T1000 (cell line): ENCODE measurements around the gene BCR.

Experiments
- DNase-seq: peaks from one replicate; lab custom pipeline; 2025; ENCODE audit warnings: mixed read lengths; lab: John Stamatoyannopoulos, UW

Gene BCR

DNA sequence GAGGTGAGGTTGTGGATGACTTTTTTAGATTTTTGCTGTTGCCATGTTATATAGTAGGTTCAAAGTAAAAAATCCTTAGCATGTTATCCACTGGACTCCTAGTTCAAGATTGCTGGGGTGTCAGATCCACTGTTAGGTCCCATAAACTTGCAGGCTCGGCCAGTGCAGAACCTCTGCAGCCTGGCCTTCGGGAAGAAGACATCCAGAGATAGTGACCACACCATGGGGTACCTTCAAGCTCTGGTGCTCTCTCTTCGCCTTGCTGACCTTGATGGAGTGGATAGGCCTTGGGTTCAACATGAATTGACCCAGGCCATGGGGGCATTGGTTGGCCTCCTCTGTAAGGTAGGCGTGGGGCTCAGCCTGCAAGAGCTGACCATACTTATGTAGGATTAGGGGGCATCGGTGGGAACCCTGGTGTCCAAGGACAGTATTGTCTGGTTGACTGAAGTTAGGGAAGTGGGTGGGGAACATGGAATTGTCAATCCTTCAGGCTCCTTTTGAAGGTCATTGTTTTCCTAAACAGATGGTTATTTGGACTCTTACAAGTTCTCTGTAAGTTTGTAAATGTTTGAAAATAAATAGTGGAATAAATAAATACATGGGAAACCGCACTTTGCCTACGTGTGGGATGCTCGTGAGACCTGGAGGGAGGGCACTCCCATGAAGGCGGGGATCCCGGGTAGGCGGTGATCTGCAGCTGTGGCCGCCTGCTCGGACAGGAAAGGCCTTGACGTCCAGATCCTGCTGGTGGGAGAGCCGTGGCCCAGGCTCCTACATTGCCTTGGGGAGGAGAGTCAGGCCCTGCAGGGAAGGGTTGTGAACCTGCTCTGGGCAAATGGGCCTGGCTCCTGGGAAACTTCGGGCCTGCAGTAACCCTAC, 37.1 kb downstream of the BCR start:
- no peak for DNase-seq

DNA sequence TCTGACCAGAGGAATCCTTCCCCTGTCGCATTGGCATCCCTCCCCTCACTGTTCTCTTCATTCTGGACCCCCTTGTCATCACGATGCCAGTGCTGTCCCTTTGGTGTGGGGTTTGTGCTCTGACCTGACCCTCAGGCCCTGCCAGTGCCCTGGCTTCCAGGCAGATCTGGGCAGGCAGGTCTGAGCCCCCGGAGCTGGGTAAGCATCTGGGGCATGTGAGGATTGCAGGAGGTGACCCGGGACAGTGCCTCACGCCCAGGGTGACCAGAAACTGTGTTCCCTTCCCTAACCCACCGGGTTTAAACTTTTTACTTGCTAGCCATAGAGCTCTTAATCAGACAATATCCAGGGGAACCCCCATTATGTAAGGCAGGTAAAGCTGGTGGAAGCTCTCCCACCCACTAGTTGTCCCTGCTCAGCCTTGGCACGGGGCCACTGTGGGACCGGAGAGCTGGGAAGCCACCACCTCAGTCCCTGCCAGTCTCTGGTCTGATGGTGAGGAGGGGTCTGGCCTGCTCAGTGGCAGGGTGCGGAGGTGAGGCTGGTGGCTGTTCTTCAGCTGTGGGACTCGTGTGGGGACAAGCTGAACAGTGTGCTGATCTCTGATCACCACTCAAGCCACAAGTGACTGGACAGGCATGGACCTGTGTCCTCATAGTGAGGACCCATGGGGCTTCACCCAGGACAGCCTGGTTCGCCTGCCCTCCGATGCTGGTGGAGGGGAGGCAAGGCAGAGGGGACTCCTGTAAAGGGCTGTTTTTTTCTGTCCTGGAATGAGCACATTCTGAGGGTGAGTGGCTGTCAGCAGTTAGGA, 38.0 kb downstream of the BCR start:
- DNase-seq = no peak

DNA sequence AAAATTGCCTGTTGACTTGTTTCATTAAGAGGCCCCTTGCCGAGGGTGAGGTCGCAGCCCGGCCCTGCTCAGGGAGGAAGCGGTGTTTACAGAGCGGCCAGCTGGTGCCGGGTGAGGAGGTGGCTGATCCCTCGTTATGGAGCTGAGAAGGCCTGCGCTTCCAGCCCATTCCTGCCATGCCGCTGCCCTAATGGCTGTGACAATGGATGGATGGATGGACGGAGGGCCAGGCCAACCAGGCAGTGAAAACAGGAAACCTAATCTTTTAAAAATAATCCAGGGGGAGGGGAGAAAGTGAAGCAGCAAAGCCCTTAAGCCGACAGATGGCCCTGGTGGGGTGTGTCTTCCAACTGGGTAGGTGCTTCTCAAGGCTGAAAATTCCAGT, 38.5 kb downstream of the BCR start:
- no peak for DNase-seq

DNA sequence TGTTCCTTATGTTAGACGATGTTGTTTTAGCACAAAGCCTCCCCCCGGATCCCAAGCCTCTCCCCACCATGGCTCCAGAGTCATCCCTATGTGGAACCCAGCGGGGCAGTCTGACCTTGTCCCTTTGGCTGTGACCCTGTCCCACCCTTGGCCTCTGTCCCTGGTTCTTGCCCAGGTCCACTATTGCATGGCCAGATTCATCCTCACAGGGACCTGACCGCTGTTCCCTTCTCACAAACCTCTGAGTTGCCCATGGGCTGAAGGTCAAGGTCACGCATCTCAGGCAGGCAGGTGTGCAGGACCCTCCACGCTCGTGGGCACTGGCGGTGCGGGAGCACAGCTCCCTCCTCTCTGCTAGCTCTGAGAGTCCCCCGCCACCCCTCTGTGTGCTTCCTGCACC, 39.0 kb downstream of the BCR start:
- DNase-seq = no peak

DNA sequence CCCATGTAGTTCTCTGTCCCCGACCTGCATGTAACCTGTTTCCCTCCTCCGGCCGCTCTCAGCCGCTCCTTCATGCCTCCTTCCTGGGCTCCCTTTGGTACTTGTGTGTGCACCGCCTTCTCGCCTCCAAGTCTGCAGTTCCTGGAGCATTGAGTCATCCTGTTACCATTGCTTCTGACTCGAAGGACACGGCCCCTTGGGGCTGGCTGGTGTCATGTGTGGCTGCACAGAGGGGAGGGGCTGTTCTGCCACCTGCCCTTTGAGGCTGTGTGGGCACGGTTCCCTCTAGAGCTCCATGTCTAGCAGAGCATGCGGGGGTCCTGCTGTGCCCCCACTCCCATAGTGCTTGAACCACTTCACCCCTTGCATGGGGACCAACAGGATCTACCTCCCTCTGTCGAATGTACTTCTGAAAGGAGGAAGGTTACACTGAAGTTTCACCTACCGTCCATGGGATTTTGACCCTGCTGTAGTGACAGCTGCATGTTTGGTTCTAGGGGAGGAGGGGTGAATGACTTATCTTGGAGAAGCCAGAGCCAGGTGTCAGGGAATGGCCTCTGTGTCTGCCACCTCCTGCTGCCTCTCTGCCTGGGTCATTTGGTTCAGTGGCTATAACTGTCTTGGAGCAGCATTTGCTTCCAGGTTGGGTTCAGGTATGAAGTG, 39.6 kb downstream of the BCR start:
- DNase-seq = no peak

DNA sequence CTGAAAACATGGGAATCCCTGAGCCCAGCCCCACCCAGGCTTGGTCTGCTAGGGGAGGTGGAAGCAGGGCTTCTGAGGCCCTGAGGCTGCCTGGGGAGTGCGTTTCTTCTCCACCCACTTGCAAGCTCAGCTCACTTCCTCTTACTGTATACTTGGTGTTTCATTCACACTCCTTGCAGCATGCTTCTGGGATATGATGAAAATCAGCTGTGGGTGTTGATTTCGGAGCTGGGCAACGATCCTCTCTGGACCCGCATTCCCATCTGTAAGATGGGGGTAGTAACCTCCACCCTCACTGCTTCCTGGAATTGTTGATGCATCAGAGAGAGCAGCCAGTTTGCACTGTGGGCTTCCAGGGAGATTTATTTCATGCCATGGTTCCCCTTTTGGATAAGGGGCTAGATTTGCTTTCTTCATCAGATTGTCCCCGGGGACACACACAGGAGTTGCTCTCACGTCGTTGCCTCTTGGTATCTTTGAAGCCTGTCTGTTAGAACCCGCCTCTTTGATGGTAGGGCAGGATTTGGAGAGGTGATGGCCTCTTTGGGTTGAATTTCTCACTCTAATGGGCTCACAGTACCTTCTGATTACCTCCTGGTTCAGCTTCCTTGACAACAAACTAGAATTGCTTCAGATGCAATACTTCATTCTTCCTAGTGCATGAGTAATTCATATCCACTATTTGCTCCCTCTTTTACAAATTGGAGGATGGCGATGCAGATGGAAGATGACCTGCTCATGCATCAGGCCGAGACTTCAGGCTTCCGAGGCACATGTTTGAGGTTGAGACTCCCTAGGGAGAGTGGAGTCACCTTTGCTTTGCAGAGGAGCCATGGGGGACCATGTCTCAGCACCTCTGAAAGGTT, 40.4 kb downstream of the BCR start:
- no peak for DNase-seq

DNA sequence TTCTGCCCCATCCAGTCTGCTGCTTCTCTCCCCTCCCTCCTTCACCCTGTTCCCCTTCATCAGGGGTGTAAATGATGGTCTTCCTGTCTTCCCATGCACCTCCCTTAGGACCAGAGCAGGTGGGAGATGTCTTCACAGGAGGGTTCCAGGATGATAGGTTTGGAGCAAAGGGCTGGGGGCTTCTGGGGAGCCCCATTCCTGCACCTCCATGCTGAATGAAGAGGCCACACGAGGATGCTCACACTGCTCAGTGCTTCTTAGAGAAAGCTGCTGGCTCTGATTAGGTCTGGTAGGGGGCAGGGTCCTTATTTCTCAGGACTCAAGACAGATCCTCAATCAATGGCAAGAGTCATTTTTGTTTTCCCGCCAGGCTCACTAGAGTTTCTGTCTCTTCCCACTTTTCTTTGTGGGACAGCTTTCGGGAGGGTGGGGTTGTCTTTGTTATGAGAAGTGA, 41.1 kb downstream of the BCR start:
- DNase-seq = no peak

DNA sequence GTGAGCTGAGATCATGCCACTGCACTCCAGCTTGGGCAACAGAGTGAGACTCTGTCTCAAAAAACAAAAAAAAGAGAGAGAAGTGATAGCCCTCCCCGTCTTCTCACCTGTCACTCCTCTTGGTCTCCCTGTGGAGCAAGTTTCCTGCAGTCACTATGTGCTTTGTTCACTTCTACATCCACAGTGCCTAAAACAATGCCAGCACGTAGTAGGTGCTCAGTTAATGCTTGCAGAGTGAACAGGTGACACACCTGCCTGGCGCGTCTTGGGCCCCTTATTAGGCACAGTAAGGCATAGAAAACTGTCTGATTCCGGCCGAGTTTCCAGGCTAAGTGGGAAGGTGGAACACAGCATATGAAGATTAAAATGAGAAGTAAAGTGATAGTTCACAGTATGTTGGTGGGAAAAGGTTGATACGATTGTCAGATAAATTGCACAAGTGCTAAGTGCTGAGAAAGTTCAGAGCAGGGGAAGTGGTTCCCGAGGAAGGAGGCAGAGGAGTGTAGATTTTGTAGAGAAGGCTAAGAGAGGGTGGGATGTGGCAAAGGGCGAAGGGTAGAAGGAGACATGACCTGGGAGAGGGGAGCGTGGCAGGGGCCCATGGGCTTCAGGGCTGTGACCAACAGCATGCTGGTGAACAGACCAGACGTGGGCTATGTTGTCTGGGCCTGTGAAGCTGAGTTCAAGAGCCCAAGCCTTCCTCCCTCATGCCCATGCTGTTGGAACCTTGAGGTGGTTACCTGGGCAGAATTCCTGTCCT, 41.9 kb downstream of the BCR start:
- DNase-seq = no peak

DNA sequence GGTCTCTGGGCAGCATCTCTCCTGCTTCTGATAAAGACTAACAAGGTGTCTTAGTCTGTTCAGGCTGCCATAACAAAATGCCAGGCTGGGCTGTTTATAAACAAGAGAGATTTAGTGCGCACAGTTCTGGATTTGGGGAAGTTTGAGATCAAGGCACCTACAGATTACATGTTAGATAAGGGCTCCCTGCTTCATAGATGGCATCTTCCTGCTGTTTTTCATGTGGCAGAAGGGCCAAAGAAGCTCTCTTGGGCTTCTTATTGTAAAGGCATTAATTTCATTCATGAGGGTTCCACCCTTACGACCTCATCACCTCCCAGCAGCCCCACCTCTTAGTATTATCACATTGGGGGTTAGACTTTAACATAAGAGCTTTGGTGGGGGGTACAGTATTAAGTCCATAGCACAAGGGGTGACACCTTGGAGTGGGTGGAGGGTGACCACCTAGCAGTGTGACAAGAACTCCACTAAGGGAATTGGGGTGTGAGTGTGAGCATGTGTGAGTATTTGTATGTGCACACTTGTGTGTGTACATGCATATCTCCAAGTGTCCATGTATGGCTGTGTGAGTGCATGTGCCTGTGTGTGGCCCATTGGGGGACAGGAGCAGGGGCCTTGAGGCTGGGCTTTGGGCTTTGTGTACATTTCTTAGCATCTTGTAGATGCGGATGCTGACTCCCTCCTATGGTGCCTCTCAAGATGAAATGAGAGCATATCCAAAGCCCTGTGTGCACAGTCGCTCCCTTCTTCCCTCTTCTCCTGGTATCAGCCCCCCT, 42.7 kb downstream of the BCR start:
- DNase-seq = no peak

DNA sequence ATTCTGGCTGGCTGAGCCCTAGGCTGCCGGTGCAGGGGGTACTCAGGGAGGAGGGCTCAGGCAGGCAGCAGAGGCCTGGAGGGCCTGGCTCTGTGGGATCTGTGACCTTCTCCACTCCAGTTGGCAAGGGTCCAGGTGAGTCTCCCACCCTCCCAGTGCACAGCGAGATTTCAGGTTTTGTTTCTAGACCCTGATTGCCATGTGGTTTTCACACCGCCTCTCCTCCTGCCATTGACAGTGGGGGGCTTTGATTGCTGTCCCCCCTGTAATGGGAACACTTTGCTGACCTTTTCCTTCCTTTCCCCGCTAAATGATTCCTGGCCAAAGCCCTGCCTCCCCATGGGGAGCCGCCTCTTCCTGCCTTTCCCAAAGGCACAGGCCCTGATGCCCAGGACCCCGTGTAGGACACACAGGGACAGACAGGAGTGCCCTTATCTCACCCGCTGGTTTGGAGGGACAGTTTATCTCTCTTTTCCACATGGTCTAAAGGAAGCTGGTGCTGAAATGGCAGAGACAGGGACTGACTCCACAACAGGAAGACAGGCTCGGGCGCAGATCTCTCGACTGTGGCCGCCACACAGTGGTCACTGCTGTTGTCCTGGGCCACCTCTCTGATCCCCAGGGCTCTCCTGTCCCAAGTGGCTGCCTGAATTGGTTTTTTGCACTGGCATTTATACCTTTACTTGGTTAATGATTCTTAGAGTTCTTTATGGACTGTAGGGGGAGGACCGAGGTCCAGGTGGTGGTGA, 43.4 kb downstream of the BCR start:
- DNase-seq = no peak

DNA sequence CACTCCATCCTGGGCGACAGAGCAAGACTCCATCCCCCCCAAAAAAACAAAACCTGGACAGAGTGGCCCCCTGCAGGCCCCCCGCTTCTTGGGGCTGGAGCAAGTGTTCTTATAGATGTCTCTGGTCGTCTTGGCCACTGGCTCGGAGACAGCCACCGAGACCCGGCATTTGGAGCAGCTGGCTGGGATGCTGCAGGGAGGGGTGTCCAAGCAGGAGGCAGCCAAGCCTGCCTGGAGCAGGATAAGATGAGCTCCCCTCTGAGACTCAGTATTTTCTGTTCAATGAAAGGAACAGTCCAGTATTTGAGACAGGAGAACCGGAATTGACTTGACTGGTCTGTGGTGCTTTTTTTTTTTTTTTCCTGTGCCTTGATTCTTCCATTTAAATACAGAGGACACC, 44.5 kb downstream of the BCR start:
- no peak for DNase-seq

DNA sequence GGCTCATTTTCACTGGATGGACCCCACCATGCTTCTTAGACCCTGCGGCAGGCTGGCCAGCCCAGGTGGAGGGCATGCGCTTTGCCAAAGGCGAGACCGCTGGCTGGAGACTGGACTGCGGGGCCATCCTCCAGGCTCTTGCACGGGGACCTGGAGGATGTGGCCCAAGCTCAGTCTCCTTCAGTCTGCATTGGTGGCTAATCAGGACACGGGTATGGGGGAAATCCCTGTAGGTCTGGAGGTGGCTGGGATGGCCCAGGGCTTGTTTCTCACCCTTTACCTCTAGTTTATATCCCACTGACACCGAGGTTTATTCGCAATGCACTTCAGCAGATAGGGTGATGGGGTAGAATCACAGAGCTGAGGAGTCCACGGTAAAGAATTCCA, 45.0 kb downstream of the BCR start:
- no peak for DNase-seq

DNA sequence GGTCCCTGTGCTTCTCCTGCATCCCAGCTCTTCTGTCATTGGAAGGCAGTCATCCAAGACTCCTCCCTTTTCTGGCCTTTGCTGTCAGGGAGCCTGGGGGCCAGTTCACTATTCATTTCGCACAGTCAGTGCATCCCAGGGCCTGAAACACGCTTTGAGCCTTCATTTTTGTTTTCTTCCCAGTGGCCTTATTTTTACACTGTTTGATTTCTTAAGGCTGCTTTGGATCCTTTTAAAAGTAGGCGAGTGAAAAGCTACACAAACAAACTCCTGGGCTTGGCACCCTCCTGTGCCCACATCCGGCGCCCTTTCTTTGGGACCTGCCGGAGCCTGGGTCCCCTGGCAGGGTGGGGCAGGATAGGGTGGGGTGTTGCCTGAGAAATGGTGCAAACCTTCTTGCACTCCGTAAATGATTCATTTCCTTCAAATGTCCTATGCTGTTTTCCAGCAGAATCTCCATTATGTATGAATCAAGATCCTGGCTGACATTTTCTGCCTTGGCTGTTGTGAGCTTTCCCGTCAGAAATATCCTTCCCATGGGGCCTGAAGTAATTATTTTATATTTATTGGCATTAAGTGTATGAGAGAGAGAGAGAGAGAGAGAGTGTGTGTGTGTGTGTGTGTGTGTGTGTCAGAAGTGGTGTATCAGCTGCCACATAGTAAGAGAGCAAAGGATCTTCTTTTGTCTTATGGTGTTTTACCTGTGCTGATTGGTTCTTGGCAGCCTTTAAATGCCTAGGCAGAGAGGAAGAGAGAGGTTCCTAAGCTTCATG, 45.6 kb downstream of the BCR start:
- DNase-seq = no peak

DNA sequence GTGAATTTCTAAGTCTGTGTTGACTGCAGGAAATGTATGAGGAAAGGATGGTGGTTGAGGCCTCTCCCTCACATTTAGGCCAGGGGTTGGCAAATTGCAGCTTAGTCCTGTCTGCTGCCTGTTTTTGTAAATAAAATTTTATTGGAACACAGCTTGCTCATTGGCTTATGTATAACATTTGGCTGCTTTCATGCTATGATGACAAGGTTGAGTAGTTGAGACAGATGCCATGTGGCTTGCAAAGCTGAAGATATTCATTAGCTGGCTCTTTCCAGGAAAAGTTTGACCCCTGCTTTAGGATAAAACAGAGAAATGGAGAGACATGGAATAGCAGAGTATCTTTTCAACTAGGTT, 46.2 kb downstream of the BCR start:
- DNase-seq = no peak

DNA sequence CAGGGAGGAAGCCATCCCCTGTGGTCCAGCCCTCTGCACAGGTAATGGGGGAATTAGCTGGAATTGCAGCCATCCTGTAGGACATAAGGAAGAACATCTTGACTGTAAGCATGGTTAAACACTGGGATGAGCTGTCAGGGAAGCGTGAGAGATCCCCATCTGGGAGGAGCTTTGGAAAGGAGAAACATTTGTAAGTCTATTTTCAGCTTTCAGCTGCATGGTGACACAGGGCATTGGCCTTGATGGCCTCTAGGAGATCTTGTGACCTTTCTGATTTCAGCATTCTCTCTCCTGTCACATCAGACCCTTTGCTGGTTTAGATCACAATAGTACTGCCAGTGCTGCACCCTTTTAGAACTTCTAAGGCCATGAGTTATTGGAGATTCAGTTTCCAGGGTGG, 47.1 kb downstream of the BCR start:
- no peak for DNase-seq

DNA sequence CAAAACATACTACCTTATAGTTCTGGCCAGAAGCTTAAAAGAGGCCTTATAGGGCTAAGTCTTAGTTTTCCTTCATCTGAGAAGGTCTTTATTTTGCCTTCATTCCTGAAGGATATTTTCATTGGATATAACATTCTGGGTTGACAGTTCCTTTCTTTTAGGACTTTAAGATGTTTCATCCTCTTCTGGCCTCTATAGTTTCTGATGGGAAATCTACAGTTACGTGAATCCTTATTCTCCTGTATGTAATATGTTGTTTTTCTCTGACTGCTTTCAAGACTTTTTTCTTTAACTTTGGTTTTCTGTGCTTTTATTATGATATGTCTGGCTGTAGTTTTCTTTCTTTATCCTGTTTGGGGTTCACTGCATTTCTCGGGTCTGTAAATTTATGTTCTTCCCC, 48.2 kb downstream of the BCR start:
- no peak for DNase-seq

DNA sequence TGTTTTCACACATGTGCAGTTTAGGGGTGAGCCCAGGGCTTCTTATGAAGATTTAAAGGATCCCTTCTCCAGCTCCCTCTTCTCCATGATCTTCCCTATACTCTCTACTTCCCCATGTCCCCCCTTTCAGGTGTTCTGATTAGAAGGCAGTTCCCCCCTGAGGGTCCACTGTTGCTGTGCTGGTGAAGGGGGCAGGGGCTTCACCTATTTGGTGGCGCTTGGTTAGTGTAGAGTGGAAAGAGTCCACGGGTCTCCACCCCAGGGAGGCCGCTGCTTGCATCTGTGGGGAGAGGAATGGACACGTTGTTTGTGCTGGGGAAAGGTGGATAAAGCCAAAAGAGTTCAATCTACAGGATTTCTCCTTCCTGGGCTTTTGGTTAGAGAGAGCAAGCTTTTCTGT, 49.3 kb downstream of the BCR start:
- no peak for DNase-seq

DNA sequence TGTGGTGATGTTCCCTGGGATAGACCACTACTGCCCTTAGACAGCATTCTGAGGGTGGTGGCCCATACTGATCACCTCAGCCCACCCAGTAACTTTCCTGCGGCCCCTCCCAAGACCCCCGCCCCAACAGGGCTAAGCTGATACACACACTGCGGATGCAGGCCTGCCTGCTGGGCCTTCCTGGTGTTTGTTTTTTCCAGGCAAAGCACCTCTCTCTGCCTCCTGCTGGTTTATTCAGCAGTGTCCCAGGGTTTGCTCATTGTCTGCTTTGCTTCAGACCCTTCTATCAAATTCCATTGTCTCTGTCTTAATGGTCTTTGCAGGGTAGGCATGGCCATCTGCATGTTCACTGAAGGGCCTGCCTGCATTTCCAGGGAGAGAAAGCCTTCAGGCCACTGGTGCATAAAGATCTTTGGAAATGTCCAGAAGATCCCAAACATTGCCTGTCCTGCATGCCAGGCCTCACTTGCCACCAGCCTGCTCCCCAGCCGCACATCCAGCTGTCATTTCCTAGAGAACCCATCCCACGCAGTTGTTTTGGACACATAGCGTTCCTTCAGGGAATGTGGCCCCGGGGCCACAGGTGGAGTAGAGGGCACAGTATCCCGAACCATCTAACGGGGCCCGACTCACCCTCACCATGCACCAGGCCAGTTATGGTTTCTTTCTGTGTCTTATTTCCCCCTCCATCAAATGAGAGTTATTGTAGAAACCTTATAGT, 50.2 kb downstream of the BCR start:
- DNase-seq = no peak
